Measurements from ENCODE around the gene FAM120B. TPM values are rescaled to one million over a fixed set of nuclear protein-coding genes. Genes with fewer than 3 reads are reported as not detected.

FAM120B gene
- total RNA-seq, 1 experiment from 2014 or later, result 16.7 TPM

DNA sequence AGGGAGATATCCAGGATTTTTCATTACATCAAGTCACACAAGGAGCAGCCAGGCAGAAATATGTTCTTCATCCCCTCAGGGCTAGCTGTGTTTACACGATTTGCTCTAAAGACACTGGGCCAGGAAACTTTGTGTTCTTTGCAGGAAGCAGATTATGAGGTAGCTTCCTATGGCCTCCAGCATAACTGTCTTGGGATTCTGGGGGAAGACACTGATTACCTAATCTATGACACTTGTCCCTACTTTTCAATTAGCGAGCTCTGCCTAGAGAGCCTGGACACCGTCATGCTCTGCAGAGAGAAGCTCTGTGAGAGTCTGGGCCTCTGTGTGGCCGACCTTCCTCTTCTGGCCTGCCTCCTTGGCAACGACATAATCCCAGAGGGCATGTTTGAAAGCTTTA lies 11.2 kb downstream of the FAM120B start:
- Histone ChIP-seq H3K79me2 (ENCODE audit: insufficient read depth, low read length) (no peaks in the 10 kb centered on the region), H2AFZ (ENCODE audit: low read length) (no peak overlapping the region), H3K79me1 (ENCODE audit: insufficient read depth, low read depth, low read length, poor library complexity, severe bottlenecking) (peaks cover 8% of the 10 kb centered on the region), H2AK5ac (ENCODE audit: insufficient read length, low read length) (no peak overlapping the region), H3K4me2 (ENCODE audit: insufficient read depth, insufficient read length, low read length) (no peak overlapping the region), H3K27me3 (ENCODE audit: insufficient read depth, low read length) (no peaks in the 10 kb centered on the region), H2BK120ac (ENCODE audit: low read depth, low read length, poor library complexity, severe bottlenecking) (no peak overlapping the region), H2BK5ac (ENCODE audit: insufficient read length, low read length) (no peak overlapping the region), H3K4ac (ENCODE audit: low read depth, low read length) (no peak overlapping the region), H4K20me1 (ENCODE audit: control insufficient read depth, insufficient read depth, insufficient read length) (no peaks in the 10 kb centered on the region), H4K8ac (replicated peaks; ENCODE audit: insufficient read length, low read depth, low read length) (no peak overlapping the region), H3K4me1 (ENCODE audit: insufficient read depth, low read length) (peaks cover 5% of the 10 kb centered on the region; the same call in 1 of the 2 replicates), H3K18ac (ENCODE audit: insufficient read length, low read depth, low read length) (no peak overlapping the region), H3K27ac (ENCODE audit: insufficient read length, low read depth, low read length) (no peak overlapping the region), H3T11ph (ENCODE audit: low read length) (no peak overlapping the region), H3K14ac (ENCODE audit: insufficient read depth, low read length) (no peak overlapping the region), H3K23me2 (ENCODE audit: insufficient read length, low read depth, low read length, poor library complexity, severe bottlenecking) (no peaks in the 10 kb centered on the region), H2BK15ac (ENCODE audit: low read depth, low read length) (no peak overlapping the region), H4K5ac (ENCODE audit: insufficient read length, low read depth, low read length) (no peak overlapping the region), H3K56ac (ENCODE audit: insufficient read length, low read depth, low read length) (no peak overlapping the region), H2BK12ac (ENCODE audit: insufficient read length, low read depth, low read length) (no peak overlapping the region), H3K9me3 (ENCODE audit: control insufficient read depth, low read depth, low read length) (no peaks in the 10 kb centered on the region), H3K9ac (ENCODE audit: extremely low read depth, insufficient read length, low read length) (no peak overlapping the region), H2BK20ac (ENCODE audit: low read depth, low read length, poor library complexity, severe bottlenecking) (no peak overlapping the region), H4K91ac (ENCODE audit: insufficient read length, low read depth, low read length) (no peak overlapping the region), H3K23ac (ENCODE audit: insufficient read length, low read depth, low read length) (no peak overlapping the region)
- Mint-ChIP-seq H3K27ac (no peak overlapping the region), H3K4me1 (peaks cover 14 to 19% of the 10 kb centered on the region in 2 experiments), H3K9me3 (no peaks in the 10 kb centered on the region), H3K4me3 (no peak overlapping the region; a peak in 1 of 5 replicates), H3K36me3 (ENCODE audit: insufficient read depth in 1 of 3, low read depth in 3 of 3) (peaks cover 6 to 23% (median 13%) of the 10 kb centered on the region in 3 experiments; a peak in 6 of 7 replicates), H3K27me3 (ENCODE audit: low read depth) (no peaks in the 10 kb centered on the region)
- no peak for DNase-seq
- no CpG with 5 or more reads among the region's 5 CpGs for WGBS (ENCODE audit: extremely low coverage, insufficient read length, low lambda C conversion rate)
- TF ChIP-seq, protein P1, sequence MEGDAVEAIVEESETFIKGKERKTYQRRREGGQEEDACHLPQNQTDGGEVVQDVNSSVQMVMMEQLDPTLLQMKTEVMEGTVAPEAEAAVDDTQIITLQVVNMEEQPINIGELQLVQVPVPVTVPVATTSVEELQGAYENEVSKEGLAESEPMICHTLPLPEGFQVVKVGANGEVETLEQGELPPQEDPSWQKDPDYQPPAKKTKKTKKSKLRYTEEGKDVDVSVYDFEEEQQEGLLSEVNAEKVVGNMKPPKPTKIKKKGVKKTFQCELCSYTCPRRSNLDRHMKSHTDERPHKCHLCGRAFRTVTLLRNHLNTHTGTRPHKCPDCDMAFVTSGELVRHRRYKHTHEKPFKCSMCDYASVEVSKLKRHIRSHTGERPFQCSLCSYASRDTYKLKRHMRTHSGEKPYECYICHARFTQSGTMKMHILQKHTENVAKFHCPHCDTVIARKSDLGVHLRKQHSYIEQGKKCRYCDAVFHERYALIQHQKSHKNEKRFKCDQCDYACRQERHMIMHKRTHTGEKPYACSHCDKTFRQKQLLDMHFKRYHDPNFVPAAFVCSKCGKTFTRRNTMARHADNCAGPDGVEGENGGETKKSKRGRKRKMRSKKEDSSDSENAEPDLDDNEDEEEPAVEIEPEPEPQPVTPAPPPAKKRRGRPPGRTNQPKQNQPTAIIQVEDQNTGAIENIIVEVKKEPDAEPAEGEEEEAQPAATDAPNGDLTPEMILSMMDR (conservative IDR thresholded peaks at IDR 0.05), result no peak

Data from H9 (cell line).